Neural crest cell (in vitro differentiated cells): ENCODE measurements around the gene RTTN. TPM values are rescaled to one million over a fixed set of nuclear protein-coding genes. Genes with fewer than 3 reads are reported as not detected.

Experiments used
- DNase-seq: peaks from one replicate; pipeline ENCODE4 v3.0.0; 2021; ENCODE audit warnings: low read depth, mixed read lengths, low spot score
- H3K27ac Mint-ChIP-seq: one replicate; pipeline ENCODE4 v1.8.0; 2021; ENCODE audit warnings: mild to moderate bottlenecking, mixed read lengths; ENCODE audit not compliant: unreplicated experiment
- H3K27me3 Mint-ChIP-seq: 2 replicates; pipeline ENCODE4 v1.8.0; 2021; ENCODE audit warnings: low read depth, mild to moderate bottlenecking, mixed read lengths
- H3K36me3 Mint-ChIP-seq: 2 replicates; pipeline ENCODE4 v1.8.0; 2021; ENCODE audit warnings: low read depth, mild to moderate bottlenecking, mixed read lengths
- H3K4me1 Mint-ChIP-seq: 2 replicates; pipeline ENCODE4 v1.8.0; 2021; ENCODE audit warnings: mixed read lengths
- H3K4me3 Mint-ChIP-seq: one replicate; pipeline ENCODE4 v1.8.0; 2021; ENCODE audit warnings: mild to moderate bottlenecking, mixed read lengths
- H3K9me3 Mint-ChIP-seq: 2 replicates; pipeline ENCODE4 v1.8.0; 2021; ENCODE audit warnings: mixed read lengths
- total RNA-seq: library from RNA; stranded (reverse); gene quantifications from 2 replicates; pipeline ENCODE4 v1.2.1, GENCODE V29; 2021
- TF ChIP-seq, protein P1 (sequence below): fragments of 200-600 bp; sonication (generic); conservative IDR thresholded peaks from 2 replicates; pipeline ENCODE4 v1.5.0; 2021; ENCODE audit warnings: antibody characterized with exemption, mild to moderate bottlenecking

The RTTN gene
- total RNA-seq, 1 donor from 2014 or later, result 34.8 TPM

GRCh38 chr18:69963196-69963595 is 242.3 kb downstream of the RTTN start:
- Mint-ChIP-seq H3K27ac (no peak overlapping the region), H3K9me3 (peaks cover 3% of the 10 kb centered on the region), H3K27me3 (no peaks in the 10 kb centered on the region), H3K4me3 (no peak overlapping the region), H3K4me1 (no peaks in the 10 kb centered on the region), H3K36me3 (no peaks in the 10 kb centered on the region)
- no peak for DNase-seq
- TF ChIP-seq, protein P1, sequence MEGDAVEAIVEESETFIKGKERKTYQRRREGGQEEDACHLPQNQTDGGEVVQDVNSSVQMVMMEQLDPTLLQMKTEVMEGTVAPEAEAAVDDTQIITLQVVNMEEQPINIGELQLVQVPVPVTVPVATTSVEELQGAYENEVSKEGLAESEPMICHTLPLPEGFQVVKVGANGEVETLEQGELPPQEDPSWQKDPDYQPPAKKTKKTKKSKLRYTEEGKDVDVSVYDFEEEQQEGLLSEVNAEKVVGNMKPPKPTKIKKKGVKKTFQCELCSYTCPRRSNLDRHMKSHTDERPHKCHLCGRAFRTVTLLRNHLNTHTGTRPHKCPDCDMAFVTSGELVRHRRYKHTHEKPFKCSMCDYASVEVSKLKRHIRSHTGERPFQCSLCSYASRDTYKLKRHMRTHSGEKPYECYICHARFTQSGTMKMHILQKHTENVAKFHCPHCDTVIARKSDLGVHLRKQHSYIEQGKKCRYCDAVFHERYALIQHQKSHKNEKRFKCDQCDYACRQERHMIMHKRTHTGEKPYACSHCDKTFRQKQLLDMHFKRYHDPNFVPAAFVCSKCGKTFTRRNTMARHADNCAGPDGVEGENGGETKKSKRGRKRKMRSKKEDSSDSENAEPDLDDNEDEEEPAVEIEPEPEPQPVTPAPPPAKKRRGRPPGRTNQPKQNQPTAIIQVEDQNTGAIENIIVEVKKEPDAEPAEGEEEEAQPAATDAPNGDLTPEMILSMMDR, result no peak

GRCh38 chr18:69961718-69962117 is 243.8 kb downstream of the RTTN start:
- no peaks in the 10 kb centered on the region for H3K27me3 Mint-ChIP-seq
- peaks cover 1% of the 10 kb centered on the region for H3K9me3 Mint-ChIP-seq
- H3K4me1 Mint-ChIP-seq, result no peaks in the 10 kb centered on the region
- no peaks in the 10 kb centered on the region for H3K36me3 Mint-ChIP-seq
- TF ChIP-seq, protein P1, result no peak
- DNase-seq, result no peak
- H3K27ac Mint-ChIP-seq, result no peak overlapping the region
- H3K4me3 Mint-ChIP-seq, result no peak overlapping the region

DNA sequence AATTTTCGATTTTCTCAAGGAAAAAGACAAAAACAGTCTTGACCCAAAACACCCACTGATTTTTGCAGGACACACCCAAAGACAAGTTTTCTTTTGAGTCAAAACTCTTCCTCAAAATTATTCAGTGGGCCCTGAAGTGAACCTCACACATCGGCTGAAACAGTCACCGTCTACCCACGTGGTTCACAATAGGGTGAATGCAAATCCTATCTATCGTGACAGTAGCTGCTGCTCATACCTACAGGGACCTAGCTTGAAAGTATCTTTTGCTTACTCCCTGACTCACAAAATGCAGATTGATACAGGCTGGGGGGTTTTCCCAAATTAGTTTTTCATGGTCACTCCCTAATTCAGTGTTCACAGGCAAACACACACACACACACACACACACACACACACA is 247.1 kb downstream of the RTTN start:
- no peaks in the 10 kb centered on the region for H3K27me3 Mint-ChIP-seq
- H3K27ac Mint-ChIP-seq, result no peak overlapping the region
- TF ChIP-seq, protein P1, result no peak
- H3K4me1 Mint-ChIP-seq, result no peaks in the 10 kb centered on the region
- H3K36me3 Mint-ChIP-seq, result no peaks in the 10 kb centered on the region
- H3K4me3 Mint-ChIP-seq, result no peak overlapping the region
- peaks cover 2% of the 10 kb centered on the region for H3K9me3 Mint-ChIP-seq
- DNase-seq, result no peak

DNA sequence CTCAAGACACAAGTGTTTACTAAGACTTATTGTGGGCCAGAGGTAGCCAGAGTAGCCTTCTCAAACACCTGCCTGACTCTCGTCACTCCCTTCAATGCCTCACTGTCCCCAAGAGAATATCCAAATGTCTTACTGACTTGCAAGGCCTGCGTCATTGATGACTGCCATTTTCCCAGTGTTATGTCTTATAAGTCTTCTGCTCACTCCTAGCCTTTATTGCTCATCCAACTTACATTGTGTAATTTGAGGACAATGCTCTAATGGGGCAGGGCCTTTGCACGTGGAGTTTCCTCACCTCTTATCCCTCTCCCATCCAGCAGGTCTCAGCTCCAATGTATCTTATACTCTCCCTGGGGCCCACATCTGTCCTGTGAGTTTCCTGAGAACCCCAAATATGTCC is 247.7 kb downstream of the RTTN start:
- peaks cover 2% of the 10 kb centered on the region for H3K36me3 Mint-ChIP-seq

GRCh38 chr18:69956665-69957620 is 248.5 kb downstream of the RTTN start:
- no peaks in the 10 kb centered on the region for H3K27me3 Mint-ChIP-seq
- peaks cover 2% of the 10 kb centered on the region for H3K36me3 Mint-ChIP-seq
- H3K27ac Mint-ChIP-seq, result no peak overlapping the region
- peaks cover 7% of the 10 kb centered on the region for H3K9me3 Mint-ChIP-seq
- no peaks in the 10 kb centered on the region for H3K4me1 Mint-ChIP-seq
- TF ChIP-seq, protein P1, result no peak
- no peak for DNase-seq
- no peak overlapping the region for H3K4me3 Mint-ChIP-seq

More for the DNA sequence above, 247.7 kb downstream of the RTTN start:
- Mint-ChIP-seq H3K4me1 (no peaks in the 10 kb centered on the region), H3K27ac (no peak overlapping the region), H3K9me3 (peaks cover 5% of the 10 kb centered on the region), H3K4me3 (no peak overlapping the region), H3K27me3 (no peaks in the 10 kb centered on the region)
- DNase-seq, result no peak
- TF ChIP-seq, protein P1, result no peak
